Activated CD4-positive, CD25-positive, alpha-beta regulatory T cell treated with anti-CD3 and anti-CD28 coated beads, Interleukin-2, amount 50 U/mL, for 72 hours (primary cell): Measurements from ENCODE around the gene UNC5B.

Experiments
- DNase-seq: peaks from one replicate; pipeline ENCODE4 v3.0.0; 2021

UNC5B gene

GRCh38 chr10:71255808-71256660 lies 43.7 kb downstream of the UNC5B start:
- no peak for DNase-seq

- no peak for DNase-seq
These were observed 44.4 kb downstream of the UNC5B start for GRCh38 chr10:71256661-71257318.

GRCh38 chr10:71257319-71257997 lies 45.1 kb downstream of the UNC5B start:
- DNase-seq = no peak

- DNase-seq = no peak
These were observed 45.7 kb downstream of the UNC5B start for GRCh38 chr10:71258046-71258445.

GRCh38 chr10:71258446-71259145 lies 46.2 kb downstream of the UNC5B start:
- DNase-seq = no peak

GRCh38 chr10:71259282-71259681 lies 46.9 kb downstream of the UNC5B start:
- DNase-seq = no peak

- DNase-seq = no peak
These were observed 47.6 kb downstream of the UNC5B start for GRCh38 chr10:71259815-71260501.

GRCh38 chr10:71260622-71261325 lies 48.4 kb downstream of the UNC5B start:
- DNase-seq = no peak

- DNase-seq = no peak
These were observed 49.7 kb downstream of the UNC5B start for GRCh38 chr10:71262027-71262426.

GRCh38 chr10:71262817-71263216 lies 50.4 kb downstream of the UNC5B start:
- no peak for DNase-seq

- DNase-seq = no peak
These were observed 51.0 kb downstream of the UNC5B start for GRCh38 chr10:71263376-71263775.

- no peak for DNase-seq
These were observed 52.2 kb downstream of the UNC5B start for GRCh38 chr10:71264345-71265200.

GRCh38 chr10:71265201-71265575 lies 52.8 kb downstream of the UNC5B start:
- DNase-seq = no peak

- no peak for DNase-seq
These were observed 53.3 kb downstream of the UNC5B start for GRCh38 chr10:71265618-71266146.

- DNase-seq = no peak
These were observed 54.0 kb downstream of the UNC5B start for GRCh38 chr10:71266147-71266917.

- no peak for DNase-seq
These were observed 54.6 kb downstream of the UNC5B start for GRCh38 chr10:71266918-71267442.

GRCh38 chr10:71267508-71268240 lies 55.3 kb downstream of the UNC5B start:
- DNase-seq = no peak

- no peak for DNase-seq
These were observed 55.9 kb downstream of the UNC5B start for GRCh38 chr10:71268247-71268691.

GRCh38 chr10:71268758-71269157 lies 56.4 kb downstream of the UNC5B start:
- DNase-seq = no peak
